GM12801 (cell line): ENCODE results near the gene CPAMD8.

ENCODE experiments used
- TF ChIP-seq, protein P1 (sequence below): IDR thresholded peaks from one replicate; pipeline ENCODE4 v1.5.1; 2011; ENCODE audit warnings: control low read depth; ENCODE audit not compliant: insufficient read length; ENCODE audit errors: extremely low read depth

The CPAMD8 gene

DNA sequence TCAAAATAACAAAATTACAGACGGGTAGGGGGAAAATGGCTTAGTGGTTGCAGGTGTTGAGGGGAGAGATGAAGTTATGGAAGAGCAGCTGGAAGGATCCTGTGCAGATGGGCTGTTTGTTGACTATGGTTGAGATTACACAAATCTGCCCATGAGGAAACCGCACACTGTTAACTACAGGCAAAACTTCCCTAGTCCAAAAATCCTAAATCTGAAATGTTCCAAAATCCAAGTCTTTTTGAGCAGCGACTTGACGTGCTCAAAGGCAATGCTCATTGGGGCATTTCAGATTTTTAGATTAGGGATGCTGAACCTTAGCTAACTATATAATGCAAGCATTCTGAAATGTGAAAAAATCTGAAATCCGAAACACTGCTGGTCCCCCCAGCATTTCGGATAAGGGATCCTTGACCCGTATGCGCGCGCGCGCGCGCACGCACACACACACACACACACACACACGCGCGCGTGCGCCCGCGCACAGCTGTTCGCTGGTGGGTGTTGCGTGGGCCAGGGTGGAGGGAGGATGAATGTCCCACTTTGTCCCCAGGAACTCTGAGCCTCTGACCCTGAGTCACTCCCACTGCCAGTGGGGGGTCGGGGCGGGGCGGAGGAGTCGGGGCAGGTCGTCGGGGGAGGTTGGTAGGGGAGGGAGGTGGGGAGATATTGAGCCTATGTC lies 131.0 kb downstream of the CPAMD8 start:
- TF ChIP-seq, protein P1, sequence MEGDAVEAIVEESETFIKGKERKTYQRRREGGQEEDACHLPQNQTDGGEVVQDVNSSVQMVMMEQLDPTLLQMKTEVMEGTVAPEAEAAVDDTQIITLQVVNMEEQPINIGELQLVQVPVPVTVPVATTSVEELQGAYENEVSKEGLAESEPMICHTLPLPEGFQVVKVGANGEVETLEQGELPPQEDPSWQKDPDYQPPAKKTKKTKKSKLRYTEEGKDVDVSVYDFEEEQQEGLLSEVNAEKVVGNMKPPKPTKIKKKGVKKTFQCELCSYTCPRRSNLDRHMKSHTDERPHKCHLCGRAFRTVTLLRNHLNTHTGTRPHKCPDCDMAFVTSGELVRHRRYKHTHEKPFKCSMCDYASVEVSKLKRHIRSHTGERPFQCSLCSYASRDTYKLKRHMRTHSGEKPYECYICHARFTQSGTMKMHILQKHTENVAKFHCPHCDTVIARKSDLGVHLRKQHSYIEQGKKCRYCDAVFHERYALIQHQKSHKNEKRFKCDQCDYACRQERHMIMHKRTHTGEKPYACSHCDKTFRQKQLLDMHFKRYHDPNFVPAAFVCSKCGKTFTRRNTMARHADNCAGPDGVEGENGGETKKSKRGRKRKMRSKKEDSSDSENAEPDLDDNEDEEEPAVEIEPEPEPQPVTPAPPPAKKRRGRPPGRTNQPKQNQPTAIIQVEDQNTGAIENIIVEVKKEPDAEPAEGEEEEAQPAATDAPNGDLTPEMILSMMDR: no peak

DNA sequence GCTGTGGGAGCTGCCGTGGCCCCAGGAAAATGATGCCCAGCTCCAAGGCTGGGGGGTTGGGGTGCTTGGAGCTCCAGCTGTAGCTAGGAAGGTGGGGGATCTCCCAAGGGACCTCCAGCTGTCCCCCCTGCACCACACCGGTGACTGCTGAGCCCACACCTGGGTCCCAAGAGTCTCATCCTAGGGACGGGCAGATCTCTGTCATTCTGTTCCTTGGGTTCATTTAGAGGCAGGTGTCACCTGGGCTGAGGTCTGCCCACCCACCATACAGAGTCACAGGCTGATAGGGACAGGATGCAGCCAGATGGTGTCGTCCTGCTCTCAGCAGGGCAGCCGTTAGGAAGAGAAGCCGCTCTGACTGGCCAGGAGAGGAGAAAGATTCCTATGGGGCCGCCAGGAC lies 132.5 kb downstream of the CPAMD8 start:
- TF ChIP-seq, protein P1: no peak

DNA sequence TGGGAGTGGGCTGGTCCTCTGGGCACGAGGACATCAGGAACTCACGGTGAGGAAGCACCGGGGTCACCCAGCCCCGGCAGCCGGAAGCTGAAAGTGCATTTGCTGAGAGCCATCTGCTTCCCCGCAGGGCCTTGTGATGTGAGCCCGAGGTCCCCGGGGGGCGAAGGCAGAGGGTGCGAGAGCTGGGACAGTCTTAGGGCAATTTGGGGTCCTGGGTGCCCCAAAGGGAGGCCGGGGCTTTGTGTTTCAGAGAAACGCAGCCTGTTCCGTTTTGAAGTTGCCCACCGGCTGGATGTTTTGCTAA lies 133.0 kb downstream of the CPAMD8 start:
- TF ChIP-seq, protein P1: no peak

DNA sequence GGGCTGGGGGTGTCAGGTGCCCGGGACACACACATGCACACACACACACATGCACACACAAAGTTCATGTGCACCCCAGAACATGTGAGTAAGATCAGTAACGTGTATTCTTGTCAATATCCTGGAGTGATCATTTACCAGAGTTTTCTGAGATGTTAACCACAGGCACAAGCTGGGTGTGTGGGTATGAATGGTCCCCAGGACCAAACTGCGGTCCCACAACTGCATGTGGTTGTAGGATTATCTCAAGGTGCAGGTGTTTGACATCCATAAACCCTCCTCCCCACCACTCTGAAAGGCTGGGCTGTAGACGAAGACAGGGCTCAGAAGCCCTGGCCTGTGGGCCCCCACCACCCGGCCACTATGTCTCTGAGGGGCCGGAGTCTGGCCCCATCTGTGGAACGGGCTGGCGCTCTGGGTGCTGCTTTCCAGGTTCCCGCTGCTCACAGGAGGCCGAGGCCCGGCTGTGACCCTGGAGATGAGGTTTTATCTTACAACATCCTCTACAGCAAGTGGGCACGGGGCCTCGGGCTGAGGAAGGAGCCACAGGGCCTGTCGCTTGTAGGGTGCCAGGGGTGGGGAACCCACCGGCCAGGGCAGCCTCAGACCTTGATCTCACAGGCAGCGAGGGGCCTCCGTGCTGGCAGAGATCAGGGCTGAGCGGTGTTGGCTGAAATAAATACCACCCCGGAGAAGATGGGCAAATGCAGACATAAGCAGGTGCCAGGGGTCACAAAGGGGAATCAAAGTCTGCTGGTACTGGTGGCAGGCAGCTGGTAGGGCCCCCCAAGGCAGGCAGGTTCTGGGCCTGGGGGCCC lies 133.5 kb downstream of the CPAMD8 start:
- TF ChIP-seq, protein P1: no peak

DNA sequence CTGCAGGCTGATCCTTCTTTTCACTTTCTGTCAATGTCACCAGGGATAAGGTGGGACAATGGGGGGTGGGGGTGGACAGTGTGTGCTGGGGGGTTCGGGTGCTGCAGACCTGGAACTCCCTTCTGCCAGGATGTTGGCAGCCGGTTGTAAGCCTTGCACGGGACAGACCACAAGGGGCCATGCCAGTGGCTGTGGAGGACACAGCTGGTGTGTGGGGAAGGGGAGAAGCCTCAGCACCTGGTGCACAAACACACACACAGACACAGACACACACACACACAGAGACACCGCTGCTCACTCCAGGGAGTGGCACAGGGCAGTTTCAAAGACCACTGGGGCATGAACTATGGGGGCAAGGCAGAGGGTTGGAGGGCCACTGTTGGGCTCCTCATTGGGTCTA lies 134.2 kb downstream of the CPAMD8 start:
- TF ChIP-seq, protein P1: no peak

DNA sequence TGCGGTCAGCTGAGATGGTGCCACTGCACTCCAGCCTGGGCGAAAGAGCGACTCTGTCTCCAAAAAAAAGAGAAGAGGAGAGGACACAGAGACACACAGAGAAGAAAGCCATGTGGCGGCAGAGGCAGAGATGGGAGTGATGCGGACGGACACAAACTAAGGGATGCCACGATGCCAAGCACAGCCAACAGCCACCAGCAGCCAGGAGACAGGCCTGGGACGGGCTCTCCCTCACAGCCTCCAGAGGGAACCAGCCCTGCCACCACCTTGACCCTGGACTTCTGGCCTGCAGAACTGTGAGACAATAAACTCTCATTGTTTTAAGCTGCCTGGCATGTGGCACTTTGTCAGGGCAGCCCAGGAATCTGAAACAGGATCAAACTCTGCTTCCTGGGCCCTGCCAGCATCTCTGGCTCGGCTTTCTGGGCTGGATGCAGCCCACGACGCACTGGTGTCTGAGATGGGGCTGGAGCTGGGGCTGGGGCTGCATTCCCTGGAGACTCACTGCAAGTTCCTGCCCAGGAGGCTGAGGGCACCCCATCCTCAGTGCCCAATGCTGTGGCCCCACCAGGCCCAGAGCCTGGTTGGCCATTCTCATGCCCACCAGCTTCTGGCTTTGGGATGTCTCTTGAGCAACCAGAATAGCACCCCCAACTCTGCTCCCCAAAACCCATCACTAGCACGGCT lies 134.8 kb downstream of the CPAMD8 start:
- TF ChIP-seq, protein P1: no peak

DNA sequence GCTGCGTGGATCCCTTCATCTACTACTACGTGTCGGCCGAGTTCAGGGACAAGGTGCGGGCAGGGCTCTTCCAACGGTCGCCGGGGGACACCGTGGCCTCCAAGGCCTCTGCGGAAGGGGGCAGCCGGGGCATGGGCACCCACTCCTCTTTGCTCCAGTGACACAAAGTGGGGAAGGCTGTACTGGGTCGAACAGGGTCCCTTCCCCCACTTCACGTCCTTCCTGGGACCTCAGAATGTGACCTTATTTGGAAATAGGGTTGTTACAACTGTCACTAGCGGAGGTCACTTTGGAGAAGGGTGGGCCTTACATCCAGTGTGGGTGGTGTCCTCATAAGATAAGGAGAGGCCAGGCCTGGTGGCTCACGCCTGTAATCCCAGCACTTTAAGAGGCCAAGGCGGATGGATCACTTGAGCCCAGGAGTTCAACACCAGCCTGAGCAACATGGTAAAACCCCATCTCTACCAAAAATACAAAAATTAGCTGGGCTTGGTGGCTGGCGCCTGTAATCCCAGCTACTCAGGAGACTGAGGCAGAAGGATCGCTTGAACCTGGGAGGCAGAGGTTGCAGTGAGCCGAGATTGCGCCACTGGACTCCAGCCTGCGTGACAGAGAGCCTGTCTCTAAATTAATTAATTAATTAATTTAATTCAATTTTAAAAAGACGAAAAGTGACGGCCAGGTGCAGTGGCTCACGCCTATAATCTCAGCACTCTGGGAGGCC lies 136.0 kb downstream of the CPAMD8 start:
- TF ChIP-seq, protein P1: no peak
